GM12878 (cell line): ENCODE measurements around the gene PSORS1C2. TPM values are rescaled to one million over a fixed set of nuclear protein-coding genes. Genes with fewer than 3 reads are reported as not detected.

Experiments used
- ATAC-seq: fragments of 200-7000 bp; cut with Tn5 transposase; 3 replicates; pipeline ENCODE4 v1.9.1; 2020; ENCODE audit warnings: mild to moderate bottlenecking, moderate library complexity
- BruUV-seq: library from RNA; stranded (reverse); fragments of 400-500 nt; replicated peaks from 2 replicates; lab custom pipeline; 2021; lab: Mats Ljungman, UMichigan
- CTCF ChIA-PET: fragments of 300-600 bp; sonication (Branson Sonifier 250); formaldehyde crosslinking; extraction: SDS; loops from one replicate; lab custom pipeline; 2021; ENCODE audit warnings: inconsistent platforms; lab: Yijun Ruan, JAX
- POLR2A ChIA-PET: fragments of 350-600 bp; formaldehyde crosslinking; extraction: SDS; loops from one replicate; lab custom pipeline; 2021; ENCODE audit warnings: inconsistent platforms; lab: Charles Lee
- RAD21 ChIA-PET: fragments of 300-600 bp; sonication (Branson Sonifier 250); formaldehyde crosslinking; loops from one replicate; lab custom pipeline; 2023; ENCODE audit warnings: antibody characterized with exemption; ENCODE audit not compliant: unreplicated experiment; lab: Charles Lee
- SMC1A ChIA-PET: fragments of 300-600 bp; sonication (Branson Sonifier 250); formaldehyde crosslinking; loops from one replicate; lab custom pipeline; 2023; ENCODE audit not compliant: unreplicated experiment, uncharacterized antibody; lab: Charles Lee
- DNase-seq: peaks from one replicate; pipeline ENCODE4 v3.0.0-alpha.2; 2011; ENCODE audit warnings: low read depth, low spot score
- FAIRE-seq: peaks from 3 replicates; lab custom pipeline; 2011; peaks lifted over from hg19 to GRCh38; lab: Jason Lieb, UNC
- H2AFZ ChIP-seq: 2 replicates; pipeline ENCODE4 v1.6.0; 2011; ENCODE audit warnings: low read depth, low read length, control low read depth; ENCODE audit not compliant: control insufficient read depth
- H3K27ac ChIP-seq: 2 replicates; pipeline ENCODE4 v1.5.1; 2011; ENCODE audit warnings: control low read depth; ENCODE audit not compliant: control insufficient read depth, insufficient read depth
- H3K27me3 ChIP-seq, 2 experiments: replicated peaks in 1 of 2; 2 replicates each; pipeline versions ENCODE4 v1.6.0 to v1.6.1; 2011; ENCODE audit warnings: low read length in 1 of 2; ENCODE audit not compliant: control insufficient read depth in 2 of 2, insufficient read depth in 2 of 2
- H3K36me3 ChIP-seq, 2 experiments: 2 replicates each; pipeline ENCODE4 v1.5.1; 2011; ENCODE audit warnings: low read length in 1 of 2; ENCODE audit not compliant: control insufficient read depth in 2 of 2, insufficient read depth in 2 of 2
- H3K4me1 ChIP-seq: 2 replicates; pipeline ENCODE4 v1.6.1; 2011; ENCODE audit warnings: mild to moderate bottlenecking, low read length, moderate library complexity, mixed read lengths; ENCODE audit not compliant: control insufficient read depth, insufficient read depth
- H3K4me2 ChIP-seq: 2 replicates; pipeline ENCODE4 v1.6.0; 2011; ENCODE audit warnings: control low read depth; ENCODE audit not compliant: control insufficient read depth, insufficient read depth
- H3K4me3 ChIP-seq: fragments of 200-600 bp; sonication (generic); 2 replicates; pipeline ENCODE4 v1.5.1; 2016
- H3K79me2 ChIP-seq: 2 replicates; pipeline ENCODE4 v1.6.0; 2011; ENCODE audit warnings: low read length; ENCODE audit not compliant: control insufficient read depth, insufficient read depth
- H3K9ac ChIP-seq: 2 replicates; pipeline ENCODE4 v1.8.0; 2011; ENCODE audit warnings: low read length, control low read depth, mixed read lengths; ENCODE audit not compliant: control insufficient read depth, insufficient read depth
- H3K9me3 ChIP-seq: replicated peaks from 3 replicates; pipeline ENCODE4 v1.5.1; 2011; ENCODE audit warnings: mild to moderate bottlenecking, low read length; ENCODE audit not compliant: control insufficient read depth, insufficient read depth
- H4K20me1 ChIP-seq: 2 replicates; pipeline ENCODE4 v1.6.0; 2011; ENCODE audit not compliant: control insufficient read depth, insufficient read depth
- HDGF ChIP-seq: fragments of 450-650 bp; IDR thresholded peaks from 2 replicates; pipeline ENCODE4 v1.6.1; 2016; ENCODE audit warnings: antibody characterized with exemption
- KDM1A ChIP-seq: fragments of 200-600 bp; sonication (generic); IDR thresholded peaks from 2 replicates; pipeline ENCODE4 v1.6.1; 2016; ENCODE audit warnings: borderline replicate concordance
- RUNX3 ChIP-seq: IDR thresholded peaks from 2 replicates; pipeline ENCODE4 v1.6.1; 2012; ENCODE audit warnings: low read length, inconsistent platforms
- SP1 ChIP-seq: IDR thresholded peaks from one replicate; pipeline ENCODE4 v1.6.1; 2011; ENCODE audit warnings: low read depth, low read length
- TCF3 ChIP-seq: IDR thresholded peaks from 2 replicates; pipeline ENCODE4 v1.6.1; 2012; ENCODE audit warnings: low read depth, mild to moderate bottlenecking, low read length, borderline replicate concordance; ENCODE audit not compliant: insufficient read depth
- USF1 ChIP-seq: IDR thresholded peaks from 2 replicates; pipeline ENCODE4 v1.6.1; 2011; ENCODE audit warnings: borderline replicate concordance, low read depth, mild to moderate bottlenecking, moderate library complexity, mixed read lengths, low read length; ENCODE audit not compliant: insufficient read depth; ENCODE audit errors: extremely low read length
- ZNF217 ChIP-seq: fragments of 450-650 bp; IDR thresholded peaks from 2 replicates; pipeline ENCODE4 v1.6.1; 2017; ENCODE audit warnings: antibody characterized with exemption, mild to moderate bottlenecking
- ZSCAN29 ChIP-seq: fragments of 450-650 bp; IDR thresholded peaks from 2 replicates; pipeline ENCODE4 v1.6.1; 2017; ENCODE audit warnings: mild to moderate bottlenecking, moderate library complexity
- WGBS: methylation state at CpG from one replicate; pipeline ENCODE4 v1.1.6; 2016; ENCODE audit warnings: low lambda C conversion rate; ENCODE audit not compliant: insufficient replicate concordance, insufficient coverage; ENCODE audit errors: missing lambda C conversion rate; 5-methylcytosine and 5-hydroxymethylcytosine counted together
- in situ Hi-C: fragments of 300-500 bp; cut with MboI; formaldehyde crosslinking; loops from 9 replicates; pipeline ENCODE4 v1.14.3; 2018; ENCODE audit warnings: mixed read lengths
- intact Hi-C: fragments of 100-400 bp; cut with micrococcal nuclease; formaldehyde crosslinking; loops from one replicate; pipeline ENCODE4 v1.14.2; 2022; ENCODE audit not compliant: unreplicated experiment
- polyA plus RNA-seq, 11 experiments: library from polyadenylated mRNA; depleted of rRNA in 4 of 11; unstranded in 6 of 11; stranded (reverse) in 5 of 11; fragments of >200 nt; fragmentation: Nextera tagmentation in 4 of 11; fragmentation: Illumina TruSeq in 1 of 11; extraction: Ambion mirVana in 4 of 11; extraction: Trizol in 1 of 11; gene quantifications; 1 replicate in 1 of 11; 2 replicates in 10 of 11; pipeline versions ENCODE4 v1.2.1 to v1.2.3, GENCODE V29; 2011 to 2016; ENCODE audit warnings: inconsistent platforms in 2 of 11, missing spikeins in 2 of 11, low read depth in 1 of 11
- total RNA-seq, 4 experiments: library from RNA; depleted of rRNA in 3 of 4; stranded (reverse); fragments of >200 nt in 3 of 4; fragmentation: Illumina TruSeq in 1 of 4; extraction: Trizol in 1 of 4; gene quantifications; 2 replicates each; pipeline versions ENCODE4 v1.2.1 to v1.2.3, GENCODE V29; 2013 to 2021
- TF ChIP-seq, protein P1 (sequence below): fragments of 450-650 bp; IDR thresholded peaks from 2 replicates; pipeline ENCODE4 v1.6.1; 2016; ENCODE audit warnings: mild to moderate bottlenecking
- TF ChIP-seq, protein P2 (sequence below): fragments of 150-350 bp; IDR thresholded peaks from 2 replicates; pipeline ENCODE4 v1.6.1; 2016; ENCODE audit warnings: low read depth, low read length
- TF ChIP-seq, protein P3 (sequence below): fragments of 450-650 bp; formaldehyde crosslinking; IDR thresholded peaks from 2 replicates; pipeline ENCODE4 v1.5.0; 2022; ENCODE audit warnings: mild to moderate bottlenecking, missing genetic modification characterization
- TF ChIP-seq, protein P4 (sequence below): IDR thresholded peaks from 2 replicates; pipeline ENCODE4 v1.6.1; 2012; ENCODE audit warnings: low read length, inconsistent platforms

The PSORS1C2 gene
- total and polyA plus RNA-seq, 10 of the 15 experiments (the other 5 are each of a cell fraction or from before 2014, with no cell fraction given) = not detected

GRCh38 chr6:31110825-31111582 lies 27.9 kb downstream of the PSORS1C2 start:
- intact Hi-C loops = no loop called here
- DNase-seq (no peak), FAIRE-seq (no peak), ATAC-seq (no peak)
- in situ Hi-C loops = no loop called here
- Histone ChIP-seq H2AFZ (no peak overlapping the region), H3K9ac (no peak overlapping the region), H3K4me1 (no peaks in the 10 kb centered on the region), H3K4me3 (no peak overlapping the region), H3K4me2 (no peak overlapping the region), H3K79me2 (no peaks in the 10 kb centered on the region), H3K9me3 (no peaks in the 10 kb centered on the region), H4K20me1 (no peaks in the 10 kb centered on the region), H3K27me3 (peaks cover 0 to 1% of the 10 kb centered on the region in 2 experiments; a peak in 3 of 4 replicates), H3K27ac (no peak overlapping the region), H3K36me3 (no peaks in the 10 kb centered on the region)
- BruUV-seq = no TSS peak
- ChIA-PET CTCF (interaction anchor here (1.4 kb wide), 1 partner anchor 31 kb away, joined by 5 read pairs; no protein-coding TSS in a partner anchor), RAD21 (no interaction called here), POLR2A (no interaction called here), SMC1A (no interaction called here)
- 31% methylated on average over 11 of the region's 11 CpGs for WGBS
- TF ChIP-seq ZNF217 = no peak
- TF ChIP-seq, protein P1, sequence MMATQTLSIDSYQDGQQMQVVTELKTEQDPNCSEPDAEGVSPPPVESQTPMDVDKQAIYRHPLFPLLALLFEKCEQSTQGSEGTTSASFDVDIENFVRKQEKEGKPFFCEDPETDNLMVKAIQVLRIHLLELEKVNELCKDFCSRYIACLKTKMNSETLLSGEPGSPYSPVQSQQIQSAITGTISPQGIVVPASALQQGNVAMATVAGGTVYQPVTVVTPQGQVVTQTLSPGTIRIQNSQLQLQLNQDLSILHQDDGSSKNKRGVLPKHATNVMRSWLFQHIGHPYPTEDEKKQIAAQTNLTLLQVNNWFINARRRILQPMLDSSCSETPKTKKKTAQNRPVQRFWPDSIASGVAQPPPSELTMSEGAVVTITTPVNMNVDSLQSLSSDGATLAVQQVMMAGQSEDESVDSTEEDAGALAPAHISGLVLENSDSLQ = no peak
- no peak for TF ChIP-seq TCF3
- TF ChIP-seq, protein P2, sequence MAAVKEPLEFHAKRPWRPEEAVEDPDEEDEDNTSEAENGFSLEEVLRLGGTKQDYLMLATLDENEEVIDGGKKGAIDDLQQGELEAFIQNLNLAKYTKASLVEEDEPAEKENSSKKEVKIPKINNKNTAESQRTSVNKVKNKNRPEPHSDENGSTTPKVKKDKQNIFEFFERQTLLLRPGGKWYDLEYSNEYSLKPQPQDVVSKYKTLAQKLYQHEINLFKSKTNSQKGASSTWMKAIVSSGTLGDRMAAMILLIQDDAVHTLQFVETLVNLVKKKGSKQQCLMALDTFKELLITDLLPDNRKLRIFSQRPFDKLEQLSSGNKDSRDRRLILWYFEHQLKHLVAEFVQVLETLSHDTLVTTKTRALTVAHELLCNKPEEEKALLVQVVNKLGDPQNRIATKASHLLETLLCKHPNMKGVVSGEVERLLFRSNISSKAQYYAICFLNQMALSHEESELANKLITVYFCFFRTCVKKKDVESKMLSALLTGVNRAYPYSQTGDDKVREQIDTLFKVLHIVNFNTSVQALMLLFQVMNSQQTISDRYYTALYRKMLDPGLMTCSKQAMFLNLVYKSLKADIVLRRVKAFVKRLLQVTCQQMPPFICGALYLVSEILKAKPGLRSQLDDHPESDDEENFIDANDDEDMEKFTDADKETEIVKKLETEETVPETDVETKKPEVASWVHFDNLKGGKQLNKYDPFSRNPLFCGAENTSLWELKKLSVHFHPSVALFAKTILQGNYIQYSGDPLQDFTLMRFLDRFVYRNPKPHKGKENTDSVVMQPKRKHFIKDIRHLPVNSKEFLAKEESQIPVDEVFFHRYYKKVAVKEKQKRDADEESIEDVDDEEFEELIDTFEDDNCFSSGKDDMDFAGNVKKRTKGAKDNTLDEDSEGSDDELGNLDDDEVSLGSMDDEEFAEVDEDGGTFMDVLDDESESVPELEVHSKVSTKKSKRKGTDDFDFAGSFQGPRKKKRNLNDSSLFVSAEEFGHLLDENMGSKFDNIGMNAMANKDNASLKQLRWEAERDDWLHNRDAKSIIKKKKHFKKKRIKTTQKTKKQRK = no peak
- TF ChIP-seq USF1 = no peak
- TF ChIP-seq, protein P3, sequence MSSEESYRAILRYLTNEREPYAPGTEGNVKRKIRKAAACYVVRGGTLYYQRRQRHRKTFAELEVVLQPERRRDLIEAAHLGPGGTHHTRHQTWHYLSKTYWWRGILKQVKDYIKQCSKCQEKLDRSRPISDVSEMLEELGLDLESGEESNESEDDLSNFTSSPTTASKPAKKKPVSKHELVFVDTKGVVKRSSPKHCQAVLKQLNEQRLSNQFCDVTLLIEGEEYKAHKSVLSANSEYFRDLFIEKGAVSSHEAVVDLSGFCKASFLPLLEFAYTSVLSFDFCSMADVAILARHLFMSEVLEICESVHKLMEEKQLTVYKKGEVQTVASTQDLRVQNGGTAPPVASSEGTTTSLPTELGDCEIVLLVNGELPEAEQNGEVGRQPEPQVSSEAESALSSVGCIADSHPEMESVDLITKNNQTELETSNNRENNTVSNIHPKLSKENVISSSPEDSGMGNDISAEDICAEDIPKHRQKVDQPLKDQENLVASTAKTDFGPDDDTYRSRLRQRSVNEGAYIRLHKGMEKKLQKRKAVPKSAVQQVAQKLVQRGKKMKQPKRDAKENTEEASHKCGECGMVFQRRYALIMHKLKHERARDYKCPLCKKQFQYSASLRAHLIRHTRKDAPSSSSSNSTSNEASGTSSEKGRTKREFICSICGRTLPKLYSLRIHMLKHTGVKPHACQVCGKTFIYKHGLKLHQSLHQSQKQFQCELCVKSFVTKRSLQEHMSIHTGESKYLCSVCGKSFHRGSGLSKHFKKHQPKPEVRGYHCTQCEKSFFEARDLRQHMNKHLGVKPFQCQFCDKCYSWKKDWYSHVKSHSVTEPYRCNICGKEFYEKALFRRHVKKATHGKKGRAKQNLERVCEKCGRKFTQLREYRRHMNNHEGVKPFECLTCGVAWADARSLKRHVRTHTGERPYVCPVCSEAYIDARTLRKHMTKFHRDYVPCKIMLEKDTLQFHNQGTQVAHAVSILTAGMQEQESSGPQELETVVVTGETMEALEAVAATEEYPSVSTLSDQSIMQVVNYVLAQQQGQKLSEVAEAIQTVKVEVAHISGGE = no peak
- TF ChIP-seq, protein P4, sequence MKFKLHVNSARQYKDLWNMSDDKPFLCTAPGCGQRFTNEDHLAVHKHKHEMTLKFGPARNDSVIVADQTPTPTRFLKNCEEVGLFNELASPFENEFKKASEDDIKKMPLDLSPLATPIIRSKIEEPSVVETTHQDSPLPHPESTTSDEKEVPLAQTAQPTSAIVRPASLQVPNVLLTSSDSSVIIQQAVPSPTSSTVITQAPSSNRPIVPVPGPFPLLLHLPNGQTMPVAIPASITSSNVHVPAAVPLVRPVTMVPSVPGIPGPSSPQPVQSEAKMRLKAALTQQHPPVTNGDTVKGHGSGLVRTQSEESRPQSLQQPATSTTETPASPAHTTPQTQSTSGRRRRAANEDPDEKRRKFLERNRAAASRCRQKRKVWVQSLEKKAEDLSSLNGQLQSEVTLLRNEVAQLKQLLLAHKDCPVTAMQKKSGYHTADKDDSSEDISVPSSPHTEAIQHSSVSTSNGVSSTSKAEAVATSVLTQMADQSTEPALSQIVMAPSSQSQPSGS = no peak
- no peak for TF ChIP-seq RUNX3
- TF ChIP-seq HDGF = no peak
- no peak for TF ChIP-seq ZSCAN29
- TF ChIP-seq SP1 = no peak
- no peak for TF ChIP-seq KDM1A
